Dermis microvascular lymphatic vessel endothelial cell (primary cell): ENCODE measurements around the gene MAT2B. TPM values are rescaled to one million over a fixed set of nuclear protein-coding genes. Genes with fewer than 3 reads are reported as not detected.

Experiments
- DNase-seq, 2 donors: peaks; one replicate each; pipeline versions ENCODE4 v3.0.0 to v3.0.0-alpha.2; 2010; ENCODE audit warnings: low read depth in 2 of 2
- total RNA-seq: library from RNA; depleted of rRNA; stranded (reverse); fragments of >200 nt; gene quantifications from 2 replicates; pipeline ENCODE4 v1.2.1, GENCODE V29; 2014

Gene MAT2B
- total RNA-seq, 1 donor from 2014 or later = 93.2 TPM

GRCh38 chr5:163551156-163551555 lies 45.7 kb downstream of the MAT2B start:
- no peak for DNase-seq

GRCh38 chr5:163552536-163552935 lies 47.1 kb downstream of the MAT2B start:
- DNase-seq = no peak

GRCh38 chr5:163561339-163561738 lies 55.9 kb downstream of the MAT2B start:
- no peak for DNase-seq

- DNase-seq = no peak
These were observed 56.7 kb downstream of the MAT2B start for GRCh38 chr5:163562071-163562470.

- DNase-seq = no peak
These were observed 57.7 kb downstream of the MAT2B start for GRCh38 chr5:163563112-163563511.

GRCh38 chr5:163563880-163564279 lies 58.5 kb downstream of the MAT2B start:
- DNase-seq = no peak

- peak; percentile 48 to 74 for DNase-seq
These were observed 59.0 kb downstream of the MAT2B start for GRCh38 chr5:163564321-163564938.

GRCh38 chr5:163565492-163565891 lies 60.1 kb downstream of the MAT2B start:
- DNase-seq = peak in 1 of 2 donors; percentile 8

- DNase-seq = peak in 1 of 2 donors; percentile 43
These were observed 60.7 kb downstream of the MAT2B start for GRCh38 chr5:163565931-163566608.

- peak in 1 of 2 donors; percentile 33 for DNase-seq
These were observed 61.3 kb downstream of the MAT2B start for GRCh38 chr5:163566678-163567077.

- DNase-seq = no peak
These were observed 62.4 kb downstream of the MAT2B start for GRCh38 chr5:163567811-163568210.

Other genes with a start within 250 kb of the MAT2B start
- 247 and 300 TPM in 2 replicates for gene CCNG1, start 68.0 kb upstream of the MAT2B start, total RNA-seq
- 3.5 and 4.6 TPM in 2 replicates for gene NUDCD2, start 45.5 kb upstream of the MAT2B start, total RNA-seq
- gene HMMR, start 45.0 kb upstream of the MAT2B start, total RNA-seq = 5.7 and 27.1 TPM in 2 replicates